HCT116 (cell line): ENCODE data around the gene RIN1. TPM values are rescaled to one million over a fixed set of nuclear protein-coding genes. Genes with fewer than 3 reads are reported as not detected.

Experiments
- ATAC-seq: fragments of 200-7000 bp; cut with Tn5 transposase; 2 replicates; pipeline ENCODE4 v1.9.1; 2020; ENCODE audit warnings: mild to moderate bottlenecking, moderate library complexity
- BruUV-seq: library from RNA; stranded (reverse); fragments of 400-500 nt; replicated peaks from 2 replicates; lab custom pipeline; 2021; lab: Mats Ljungman, UMichigan
- CTCF ChIA-PET: fragments of 300-600 bp; sonication (Branson Sonifier 250); formaldehyde crosslinking; loops from one replicate; lab custom pipeline; 2021; ENCODE audit warnings: antibody characterized with exemption; lab: Charles Lee
- POLR2A ChIA-PET: fragments of 300-600, 350-600 bp; sonication (Branson Sonifier 250); formaldehyde crosslinking; loops from one replicate; lab custom pipeline; 2021; ENCODE audit warnings: antibody characterized with exemption; lab: Charles Lee
- RAD21 ChIA-PET, 2 experiments: fragments of 300-600 bp; sonication (Branson Sonifier 250); formaldehyde crosslinking; loops; one replicate each; lab custom pipeline; 2023; ENCODE audit warnings: low total read pairs in 2 of 2; ENCODE audit not compliant: uncharacterized antibody in 2 of 2, unreplicated experiment in 2 of 2, low non-redundant PET in 1 of 2; lab: Charles Lee
- DNase-seq: peaks from one replicate; pipeline ENCODE4 v3.0.0-alpha.2; 2010; ENCODE audit warnings: low read depth, low spot score
- H2AFZ ChIP-seq: fragments of 200-600 bp; shearing (Covaris generic), sonication (generic); 2 replicates; pipeline ENCODE4 v1.6.1; 2017; ENCODE audit warnings: low read depth, mixed run types, mixed read lengths, antibody characterized with exemption, low read length; ENCODE audit not compliant: poor library complexity, severe bottlenecking
- H3K27ac ChIP-seq: 2 replicates; pipeline ENCODE4 v1.5.1; 2012; ENCODE audit warnings: low read depth, low read length
- H3K27me3 ChIP-seq: fragments of 200-600 bp; sonication (generic); 2 replicates; pipeline ENCODE4 v1.6.1; 2016; ENCODE audit warnings: mixed run types, low read length, mixed read lengths; ENCODE audit not compliant: insufficient read depth
- H3K36me3 ChIP-seq, 2 experiments: fragments of 200-500 bp in 1 of 2; fragments of 200-600 bp in 1 of 2; sonication (Bioruptor generic) in 1 of 2; sonication (generic) in 1 of 2; 2 replicates each; pipeline versions ENCODE4 v1.5.1 to v1.6.1; 2014 to 2016; ENCODE audit warnings: low read length in 2 of 2, inconsistent platforms in 1 of 2, mixed read lengths in 1 of 2, mixed run types in 1 of 2; ENCODE audit not compliant: insufficient read depth in 2 of 2, control insufficient read depth in 1 of 2
- H3K4me1 ChIP-seq, 2 experiments: fragments of 200-600 bp in 1 of 2; sonication (generic) in 1 of 2; 2 replicates each; pipeline versions ENCODE4 v1.5.1 to v1.6.1; 2012 to 2017; ENCODE audit warnings: low read length in 2 of 2, inconsistent platforms in 1 of 2, mild to moderate bottlenecking in 1 of 2, mixed read lengths in 1 of 2, mixed run types in 1 of 2, moderate library complexity in 1 of 2; ENCODE audit not compliant: insufficient read depth in 2 of 2, control insufficient read depth in 1 of 2
- H3K4me2 ChIP-seq: fragments of 200-600 bp; sonication (generic); 2 replicates; pipeline ENCODE4 v1.6.1; 2017; ENCODE audit warnings: mixed run types, low read length, mixed read lengths
- H3K4me3 ChIP-seq, 2 experiments: fragments of 200-600 bp in 1 of 2; sonication (generic) in 1 of 2; replicated peaks in 1 of 2; 2 replicates each; pipeline ENCODE4 v1.5.1; 2011 to 2016; ENCODE audit warnings: low read length in 2 of 2, control low read depth in 1 of 2, low read depth in 1 of 2, mild to moderate bottlenecking in 1 of 2, mixed read lengths in 1 of 2, mixed run types in 1 of 2
- H3K79me2 ChIP-seq: fragments of 200-600 bp; sonication (generic); 2 replicates; pipeline ENCODE4 v1.6.1; 2017; ENCODE audit warnings: mild to moderate bottlenecking, mixed run types, low read length, moderate library complexity, mixed read lengths; ENCODE audit not compliant: insufficient read depth
- H3K9ac ChIP-seq: fragments of 200-600 bp; sonication (generic); 2 replicates; pipeline ENCODE4 v1.6.1; 2016; ENCODE audit warnings: low read length, mixed read lengths
- H3K9me2 ChIP-seq: fragments of 200-600 bp; sonication (generic), shearing (Covaris generic); 2 replicates; pipeline ENCODE4 v1.6.1; 2017; ENCODE audit warnings: mixed run types, mild to moderate bottlenecking, moderate library complexity; ENCODE audit not compliant: insufficient read depth
- H3K9me3 ChIP-seq, 2 experiments: fragments of 200-500 bp in 1 of 2; fragments of 200-600 bp in 1 of 2; sonication (Bioruptor generic) in 1 of 2; sonication (generic) in 1 of 2; 2 replicates each; pipeline ENCODE4 v1.6.1; 2014 to 2017; ENCODE audit warnings: low read length in 2 of 2, mixed read lengths in 2 of 2, inconsistent platforms in 1 of 2, low read depth in 1 of 2, mild to moderate bottlenecking in 1 of 2, mixed run types in 1 of 2, moderate library complexity in 1 of 2; ENCODE audit not compliant: control insufficient read depth in 1 of 2, insufficient read depth in 1 of 2
- H4K20me1 ChIP-seq: fragments of 200-600 bp; sonication (generic), shearing (Covaris generic); 2 replicates; pipeline ENCODE4 v1.6.1; 2017; ENCODE audit warnings: mixed run types, mild to moderate bottlenecking, moderate library complexity; ENCODE audit not compliant: insufficient read depth
- CEBPB ChIP-seq: IDR thresholded peaks from 2 replicates; pipeline ENCODE4 v1.6.1; 2012; ENCODE audit warnings: low read depth
- JUND ChIP-seq: IDR thresholded peaks from 2 replicates; pipeline ENCODE4 v1.6.1; 2012
- POLR2A ChIP-seq: IDR thresholded peaks from 2 replicates; pipeline ENCODE4 v1.7.0; 2011; ENCODE audit warnings: borderline replicate concordance; ENCODE audit not compliant: insufficient read depth, insufficient read length; ENCODE audit errors: extremely low read depth
- POLR2AphosphoS5 ChIP-seq: IDR thresholded peaks from 2 replicates; pipeline ENCODE4 v1.6.1; 2011; ENCODE audit warnings: mild to moderate bottlenecking, low read depth, low read length, moderate library complexity
- RAD21 ChIP-seq: IDR thresholded peaks from 2 replicates; pipeline ENCODE4 v1.6.1; 2012; ENCODE audit warnings: low read depth, mild to moderate bottlenecking
- SIN3A ChIP-seq: IDR thresholded peaks from 2 replicates; pipeline ENCODE4 v1.6.1; 2012; ENCODE audit warnings: low read depth
- SP1 ChIP-seq: IDR thresholded peaks from 2 replicates; pipeline ENCODE4 v1.6.1; 2012; ENCODE audit warnings: low read depth
- YY1 ChIP-seq: IDR thresholded peaks from 2 replicates; pipeline ENCODE4 v1.6.1; 2011; ENCODE audit warnings: low read length, low read depth, moderate library complexity, mild to moderate bottlenecking; ENCODE audit not compliant: insufficient replicate concordance; ENCODE audit errors: extremely low read depth
- ZFX ChIP-seq: fragments of 450-650 bp; IDR thresholded peaks from 2 replicates; pipeline ENCODE4 v1.6.1; 2017
- intact Hi-C: fragments of 100-400 bp; cut with micrococcal nuclease; formaldehyde crosslinking; loops from 2 replicates; pipeline ENCODE4 v1.10.0; 2022
- total RNA-seq: library from RNA; stranded (reverse); gene quantifications from one replicate; pipeline ENCODE4 v1.2.1, GENCODE V29; 2021; ENCODE audit not compliant: unreplicated experiment
- TF ChIP-seq, protein P1 (sequence below): IDR thresholded peaks from 2 replicates; pipeline ENCODE4 v1.6.1; 2012
- TF ChIP-seq, protein P2 (sequence below): IDR thresholded peaks from 2 replicates; pipeline ENCODE4 v1.6.1; 2012; ENCODE audit warnings: low read depth
- TF ChIP-seq, protein P3 (sequence below), 3 experiments: fragments of 200-600 bp in 1 of 3; sonication (generic) in 1 of 3; IDR thresholded peaks in 2 of 3; conservative IDR thresholded peaks in 1 of 3; 2 replicates each; pipeline ENCODE4 v1.5.1; 2012 to 2017; ENCODE audit warnings: low read depth in 2 of 3, low read length in 2 of 3, antibody characterized with exemption in 1 of 3, borderline replicate concordance in 1 of 3, control low read depth in 1 of 3, mild to moderate bottlenecking in 1 of 3, mixed read lengths in 1 of 3, mixed run types in 1 of 3, moderate library complexity in 1 of 3; ENCODE audit not compliant: insufficient read depth in 1 of 3

The RIN1 gene
- total RNA-seq, 1 experiment from 2014 or later, result 38.7 TPM

DNA sequence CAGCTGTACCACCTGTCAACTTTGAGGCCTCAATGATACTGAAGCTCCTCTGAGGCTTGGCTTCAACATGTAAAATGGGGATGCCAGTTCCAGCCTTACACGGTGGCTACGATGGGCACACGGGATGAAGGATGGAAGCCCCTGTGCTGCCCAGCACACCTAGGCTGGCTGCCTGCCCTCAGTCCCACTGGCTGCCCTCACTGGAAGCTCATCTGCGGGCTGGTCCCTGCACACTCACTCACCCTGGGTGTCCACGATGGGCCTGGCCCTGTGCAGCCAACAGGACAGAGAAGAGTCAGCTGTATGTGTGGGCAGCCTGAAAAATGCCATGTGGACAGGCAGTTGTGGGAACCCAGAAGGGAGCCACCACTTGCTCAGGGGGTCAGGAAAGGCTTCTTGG, 49.5 kb downstream of the RIN1 start:
- peaks cover 14 to 44% of the 10 kb centered on the region in 2 experiments for H3K4me1 ChIP-seq
- H3K36me3 ChIP-seq, result no peaks in the 10 kb centered on the region
- no peak overlapping the region; the same call in 1 of the 2 replicates for H3K27ac ChIP-seq
- no peak overlapping the region for H3K4me3 ChIP-seq
- no peak overlapping the region for H3K4me2 ChIP-seq
- CTCF ChIA-PET, result interaction anchor here (3.4 kb wide), 1 partner anchor 25 kb away, joined by 25 read pairs; no protein-coding TSS in a partner anchor
- peaks cover 19% of the 10 kb centered on the region for H3K79me2 ChIP-seq
- H3K9me3 ChIP-seq, result no peaks in the 10 kb centered on the region
- DNase-seq, result no peak
- no peak overlapping the region for H3K9ac ChIP-seq
- H3K9me2 ChIP-seq, result no peaks in the 10 kb centered on the region
- BruUV-seq, result no TSS peak
- RAD21 ChIA-PET, result no interaction called here
- H3K27me3 ChIP-seq, result no peaks in the 10 kb centered on the region
- no peaks in the 10 kb centered on the region for H4K20me1 ChIP-seq
- no peak overlapping the region for H2AFZ ChIP-seq
- POLR2A ChIA-PET, result interaction anchor here (0.9 kb wide), 1 partner anchor 18 kb away, joined by 8 read pairs; the partner anchor contains the start of gene RAB1B
- no peak for TF ChIP-seq POLR2AphosphoS5
- TF ChIP-seq RAD21, result no peak
- TF ChIP-seq, protein P1, sequence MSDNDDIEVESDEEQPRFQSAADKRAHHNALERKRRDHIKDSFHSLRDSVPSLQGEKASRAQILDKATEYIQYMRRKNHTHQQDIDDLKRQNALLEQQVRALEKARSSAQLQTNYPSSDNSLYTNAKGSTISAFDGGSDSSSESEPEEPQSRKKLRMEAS, result no peak
- no peak for TF ChIP-seq YY1
- TF ChIP-seq, protein P2, sequence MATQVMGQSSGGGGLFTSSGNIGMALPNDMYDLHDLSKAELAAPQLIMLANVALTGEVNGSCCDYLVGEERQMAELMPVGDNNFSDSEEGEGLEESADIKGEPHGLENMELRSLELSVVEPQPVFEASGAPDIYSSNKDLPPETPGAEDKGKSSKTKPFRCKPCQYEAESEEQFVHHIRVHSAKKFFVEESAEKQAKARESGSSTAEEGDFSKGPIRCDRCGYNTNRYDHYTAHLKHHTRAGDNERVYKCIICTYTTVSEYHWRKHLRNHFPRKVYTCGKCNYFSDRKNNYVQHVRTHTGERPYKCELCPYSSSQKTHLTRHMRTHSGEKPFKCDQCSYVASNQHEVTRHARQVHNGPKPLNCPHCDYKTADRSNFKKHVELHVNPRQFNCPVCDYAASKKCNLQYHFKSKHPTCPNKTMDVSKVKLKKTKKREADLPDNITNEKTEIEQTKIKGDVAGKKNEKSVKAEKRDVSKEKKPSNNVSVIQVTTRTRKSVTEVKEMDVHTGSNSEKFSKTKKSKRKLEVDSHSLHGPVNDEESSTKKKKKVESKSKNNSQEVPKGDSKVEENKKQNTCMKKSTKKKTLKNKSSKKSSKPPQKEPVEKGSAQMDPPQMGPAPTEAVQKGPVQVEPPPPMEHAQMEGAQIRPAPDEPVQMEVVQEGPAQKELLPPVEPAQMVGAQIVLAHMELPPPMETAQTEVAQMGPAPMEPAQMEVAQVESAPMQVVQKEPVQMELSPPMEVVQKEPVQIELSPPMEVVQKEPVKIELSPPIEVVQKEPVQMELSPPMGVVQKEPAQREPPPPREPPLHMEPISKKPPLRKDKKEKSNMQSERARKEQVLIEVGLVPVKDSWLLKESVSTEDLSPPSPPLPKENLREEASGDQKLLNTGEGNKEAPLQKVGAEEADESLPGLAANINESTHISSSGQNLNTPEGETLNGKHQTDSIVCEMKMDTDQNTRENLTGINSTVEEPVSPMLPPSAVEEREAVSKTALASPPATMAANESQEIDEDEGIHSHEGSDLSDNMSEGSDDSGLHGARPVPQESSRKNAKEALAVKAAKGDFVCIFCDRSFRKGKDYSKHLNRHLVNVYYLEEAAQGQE, result no peak
- TF ChIP-seq POLR2A, result no peak
- TF ChIP-seq JUND, result no peak
- TF ChIP-seq CEBPB, result no peak
- no peak for TF ChIP-seq ZFX
- TF ChIP-seq SP1, result no peak
- TF ChIP-seq, protein P3, sequence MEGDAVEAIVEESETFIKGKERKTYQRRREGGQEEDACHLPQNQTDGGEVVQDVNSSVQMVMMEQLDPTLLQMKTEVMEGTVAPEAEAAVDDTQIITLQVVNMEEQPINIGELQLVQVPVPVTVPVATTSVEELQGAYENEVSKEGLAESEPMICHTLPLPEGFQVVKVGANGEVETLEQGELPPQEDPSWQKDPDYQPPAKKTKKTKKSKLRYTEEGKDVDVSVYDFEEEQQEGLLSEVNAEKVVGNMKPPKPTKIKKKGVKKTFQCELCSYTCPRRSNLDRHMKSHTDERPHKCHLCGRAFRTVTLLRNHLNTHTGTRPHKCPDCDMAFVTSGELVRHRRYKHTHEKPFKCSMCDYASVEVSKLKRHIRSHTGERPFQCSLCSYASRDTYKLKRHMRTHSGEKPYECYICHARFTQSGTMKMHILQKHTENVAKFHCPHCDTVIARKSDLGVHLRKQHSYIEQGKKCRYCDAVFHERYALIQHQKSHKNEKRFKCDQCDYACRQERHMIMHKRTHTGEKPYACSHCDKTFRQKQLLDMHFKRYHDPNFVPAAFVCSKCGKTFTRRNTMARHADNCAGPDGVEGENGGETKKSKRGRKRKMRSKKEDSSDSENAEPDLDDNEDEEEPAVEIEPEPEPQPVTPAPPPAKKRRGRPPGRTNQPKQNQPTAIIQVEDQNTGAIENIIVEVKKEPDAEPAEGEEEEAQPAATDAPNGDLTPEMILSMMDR (IDR thresholded peaks at IDR 0.05 in 2 of 3, conservative IDR thresholded peaks at IDR 0.05 in 1 of 3; ENCODE audit: borderline replicate concordance in 1 of 3, insufficient read depth in 1 of 3, low read depth in 2 of 3, low read length in 2 of 3), result no peak
- no peak for TF ChIP-seq SIN3A
- TF ChIP-seq, all 23 proteins: peak for 0
- intact Hi-C loops, result no loop called here
- ATAC-seq, result no peak
